ENCODE data around the gene BAG2. TPM values are rescaled to one million over a fixed set of nuclear protein-coding genes. Genes with fewer than 3 reads are reported as not detected.
A peak's percentile ranks its signal among the peaks of the same experiment; 100 is the strongest.

Gene BAG2
- total and polyA plus RNA-seq, 2 of the 13 experiments (the other 11 are each of a cell fraction or from before 2014, with no cell fraction given): 5.7 to 15.1 TPM

DNA sequence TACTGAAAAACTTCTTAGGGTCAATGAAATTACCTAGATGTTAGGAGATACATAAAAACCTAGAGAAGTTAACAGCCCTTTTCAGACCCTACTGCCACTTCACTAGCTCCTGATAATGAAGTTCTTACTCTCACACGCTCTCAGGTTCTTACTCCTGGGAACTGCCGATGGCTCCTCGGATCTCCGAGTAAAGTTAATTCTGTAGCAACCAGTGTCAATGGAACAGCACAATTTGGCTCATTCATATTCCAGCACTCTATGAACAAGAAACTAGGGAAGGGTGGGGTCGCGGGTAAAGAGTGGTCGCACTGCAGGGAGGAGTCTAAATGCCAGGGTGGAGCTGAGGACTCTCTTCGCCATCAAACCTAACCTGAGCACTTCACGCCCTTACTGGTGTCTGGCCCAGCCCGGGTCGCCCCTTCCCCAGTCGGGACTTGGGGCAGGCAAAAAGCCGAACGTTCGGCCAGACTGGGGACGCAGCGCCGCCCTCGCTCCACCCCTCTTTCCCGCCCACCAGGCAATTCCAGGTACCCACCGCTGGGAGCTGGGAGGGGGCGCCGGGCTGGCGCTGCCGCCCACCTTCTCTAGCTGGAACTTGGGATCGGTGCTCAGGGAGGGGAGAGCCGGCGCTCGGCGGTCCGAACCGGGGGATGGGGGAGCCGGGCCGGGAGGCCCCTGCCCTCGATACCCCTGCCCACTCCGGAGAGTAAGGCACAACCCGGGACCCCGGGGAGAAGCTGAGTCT, 49.2 kb downstream of the BAG2 start (continued):
- TF ChIP-seq ZNF431 (CRISPR knock-in tag; IDR thresholded peaks at IDR 0.05; ENCODE audit: borderline replicate concordance, low read depth): 0 out of 2 replicates have a peak, but pooled peaks have one; percentile 88
- TF ChIP-seq HMGXB4 (CRISPR knock-in tag; IDR thresholded peaks at IDR 0.05; ENCODE audit: borderline replicate concordance in 1 of 2, low read depth in 1 of 2): peak; percentile 62 to 86; a peak in 3 of 4 replicates
- 0 out of 2 replicates have a peak, but pooled peaks have one; percentile 17 for TF ChIP-seq MAZ (IDR thresholded peaks at IDR 0.05; ENCODE audit: borderline replicate concordance, low read depth, low read length)
- no peak for TF ChIP-seq MAZ (CRISPR knock-in tag; IDR thresholded peaks at IDR 0.05; ENCODE audit: low read depth)
- no peak for TF ChIP-seq ZNF569 (CRISPR knock-in tag; IDR thresholded peaks at IDR 0.05; ENCODE audit: borderline replicate concordance)
- no peak for TF ChIP-seq STAT5B (CRISPR knock-in tag; IDR thresholded peaks at IDR 0.05)
- TF ChIP-seq, protein P1, sequence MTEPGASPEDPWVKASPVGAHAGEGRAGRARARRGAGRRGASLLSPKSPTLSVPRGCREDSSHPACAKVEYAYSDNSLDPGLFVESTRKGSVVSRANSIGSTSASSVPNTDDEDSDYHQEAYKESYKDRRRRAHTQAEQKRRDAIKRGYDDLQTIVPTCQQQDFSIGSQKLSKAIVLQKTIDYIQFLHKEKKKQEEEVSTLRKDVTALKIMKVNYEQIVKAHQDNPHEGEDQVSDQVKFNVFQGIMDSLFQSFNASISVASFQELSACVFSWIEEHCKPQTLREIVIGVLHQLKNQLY (CRISPR knock-in tag; IDR thresholded peaks at IDR 0.05): no peak
- no peak for TF ChIP-seq ERF (CRISPR knock-in tag; IDR thresholded peaks at IDR 0.05)
- TF ChIP-seq ZNF20 (CRISPR knock-in tag; IDR thresholded peaks at IDR 0.05): no peak; the same call in 1 of the 2 replicates
- no peak for TF ChIP-seq FOXP1 (IDR thresholded peaks at IDR 0.05)
- TF ChIP-seq FOXP1 (CRISPR knock-in tag; IDR thresholded peaks at IDR 0.05): no peak
- TF ChIP-seq KMT2A (CRISPR knock-in tag; IDR thresholded peaks at IDR 0.05): peak; percentile 80
- no peak for TF ChIP-seq ZBTB39 (CRISPR knock-in tag; IDR thresholded peaks at IDR 0.05)
- TF ChIP-seq ZFP82 (CRISPR knock-in tag; IDR thresholded peaks at IDR 0.05; ENCODE audit: borderline replicate concordance): no peak
- TF ChIP-seq ZNF543 (CRISPR knock-in tag; IDR thresholded peaks at IDR 0.05): no peak
- no peak for TF ChIP-seq ZNF619 (CRISPR knock-in tag; IDR thresholded peaks at IDR 0.05)
- TF ChIP-seq TAF1 (CRISPR knock-in tag; IDR thresholded peaks at IDR 0.05): no peak
- no peak for TF ChIP-seq CBX5 (CRISPR knock-in tag; IDR thresholded peaks at IDR 0.05; ENCODE audit: borderline replicate concordance)
- TF ChIP-seq ZNF841 (CRISPR knock-in tag; IDR thresholded peaks at IDR 0.05; ENCODE audit: borderline replicate concordance): no peak
- no peak; the same call in 1 of the 2 replicates for TF ChIP-seq ZNF205 (CRISPR knock-in tag; IDR thresholded peaks at IDR 0.05)
- TF ChIP-seq TCF12 (IDR thresholded peaks at IDR 0.05): no peak
- TF ChIP-seq TCF12 (CRISPR knock-in tag; IDR thresholded peaks at IDR 0.05): no peak; the same call in none of the 2 replicates
- no peak for TF ChIP-seq ZSCAN21 (CRISPR knock-in tag; IDR thresholded peaks at IDR 0.05; ENCODE audit: borderline replicate concordance)
- TF ChIP-seq RARG (CRISPR knock-in tag; IDR thresholded peaks at IDR 0.05; ENCODE audit: low read depth): no peak
- no peak for TF ChIP-seq ZNF362 (CRISPR knock-in tag; IDR thresholded peaks at IDR 0.05; ENCODE audit: borderline replicate concordance)
- 0 out of 2 replicates have a peak, but pooled peaks have one; percentile 77 for TF ChIP-seq FIP1L1 (IDR thresholded peaks at IDR 0.05; ENCODE audit: borderline replicate concordance, insufficient read depth, low read depth, low read length)

Data from HepG2 (cell line).